HG03571 (cell line): ENCODE measurements around the gene PTPN4.

Experiments used
- ATAC-seq: cut with Tn5 transposase; IDR thresholded peaks from one replicate; pipeline ENCODE4 v1.9.1; 2021; ENCODE audit not compliant: unreplicated experiment

Gene PTPN4

DNA sequence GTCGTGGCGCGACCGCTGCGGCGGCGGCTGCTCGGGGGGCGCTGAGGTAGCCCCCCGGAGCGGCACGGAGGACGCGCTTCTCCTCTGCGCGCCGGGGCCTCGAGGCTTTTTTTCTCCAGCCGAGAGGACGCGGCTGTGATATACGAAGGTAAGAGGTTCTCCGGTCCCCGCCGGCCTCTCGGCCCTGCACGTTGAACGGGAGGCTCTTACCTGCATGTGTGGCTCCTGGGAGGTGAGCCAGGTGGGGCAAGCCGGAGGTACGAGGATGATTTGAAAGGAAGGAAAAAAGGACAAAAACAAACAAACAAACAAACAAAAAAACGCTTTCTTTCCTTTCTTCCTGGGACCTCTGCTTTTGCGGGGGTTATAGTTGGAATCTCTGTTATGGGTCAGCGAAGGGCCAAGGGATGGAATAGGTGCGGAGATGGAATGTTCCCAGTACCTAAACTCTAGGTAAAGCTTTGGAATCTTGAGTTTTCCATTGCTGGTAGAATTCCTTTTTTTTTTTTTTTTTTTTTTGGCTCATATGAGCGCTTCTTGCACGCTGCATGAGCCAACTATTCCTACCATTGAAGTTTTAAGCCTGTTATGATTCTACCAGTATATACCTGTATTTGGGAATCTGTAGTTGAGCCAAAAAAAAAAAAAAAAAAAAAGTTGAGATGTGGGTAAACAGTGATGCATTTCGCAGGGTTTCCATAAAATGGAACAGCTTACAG, 674 bp downstream of the PTPN4 start:
- ATAC-seq, result peak; percentile 9

DNA sequence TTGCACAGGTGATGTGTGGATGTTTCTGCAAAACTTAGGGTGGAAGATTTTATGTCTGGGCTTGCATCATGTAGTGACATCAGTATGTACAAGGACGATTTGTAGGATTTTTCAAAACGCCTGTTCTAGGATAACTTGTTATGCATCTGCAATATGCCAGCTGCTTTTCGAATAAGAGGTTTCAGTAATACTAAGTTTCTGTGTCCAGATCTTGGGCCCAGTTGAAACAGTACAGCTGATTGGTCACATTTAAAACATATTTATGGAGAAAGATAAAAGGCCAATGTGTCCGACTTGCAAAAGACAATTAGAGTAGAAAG, 1.2 kb downstream of the PTPN4 start:
- ATAC-seq, result no peak

DNA sequence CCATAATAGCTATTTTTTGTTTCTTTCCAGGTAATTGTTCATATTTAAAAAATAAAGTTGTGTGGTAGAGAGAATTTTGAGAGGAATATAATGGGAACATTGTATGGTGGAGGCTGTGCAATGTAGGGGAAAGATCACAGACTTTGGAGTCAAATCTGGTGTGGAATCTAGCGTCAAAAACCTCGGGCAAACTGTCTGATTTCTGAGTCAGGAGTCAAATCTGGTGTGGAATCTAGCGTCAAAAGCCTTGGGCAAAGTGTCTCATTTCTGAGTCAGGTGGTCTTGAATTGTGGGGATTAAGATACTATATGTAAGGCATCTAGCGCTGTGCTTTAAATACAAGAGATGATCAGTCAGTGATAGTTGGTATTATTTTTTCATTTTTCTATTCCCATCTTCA, 5.1 kb downstream of the PTPN4 start:
- ATAC-seq, result no peak

DNA sequence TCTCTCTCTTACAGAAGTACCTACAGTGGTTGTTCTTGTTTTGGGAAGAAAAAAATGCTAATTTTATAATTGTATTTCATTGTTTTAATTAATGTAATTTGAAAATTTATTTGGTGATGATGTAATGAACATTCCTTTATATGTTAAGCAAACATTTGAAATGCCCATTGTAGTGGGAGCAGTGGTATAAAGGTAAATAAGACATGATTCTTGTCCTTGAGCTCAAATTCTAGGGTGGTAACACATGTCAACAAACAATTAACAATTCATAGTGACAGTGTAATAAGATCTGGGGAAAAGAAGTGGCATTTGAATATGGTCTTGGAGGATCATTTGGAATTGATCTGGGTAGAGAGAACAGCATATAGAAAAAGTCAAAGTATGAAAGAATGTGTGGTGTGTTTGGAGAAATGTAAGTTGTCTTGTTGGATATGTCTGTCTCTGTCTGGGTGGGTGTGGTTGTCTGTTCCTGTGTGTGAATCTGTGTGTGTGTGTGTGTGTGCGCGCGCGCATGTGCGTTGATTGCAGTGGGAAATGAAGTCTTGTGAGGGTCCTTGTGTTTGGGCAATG, 5.8 kb downstream of the PTPN4 start:
- no peak for ATAC-seq

DNA sequence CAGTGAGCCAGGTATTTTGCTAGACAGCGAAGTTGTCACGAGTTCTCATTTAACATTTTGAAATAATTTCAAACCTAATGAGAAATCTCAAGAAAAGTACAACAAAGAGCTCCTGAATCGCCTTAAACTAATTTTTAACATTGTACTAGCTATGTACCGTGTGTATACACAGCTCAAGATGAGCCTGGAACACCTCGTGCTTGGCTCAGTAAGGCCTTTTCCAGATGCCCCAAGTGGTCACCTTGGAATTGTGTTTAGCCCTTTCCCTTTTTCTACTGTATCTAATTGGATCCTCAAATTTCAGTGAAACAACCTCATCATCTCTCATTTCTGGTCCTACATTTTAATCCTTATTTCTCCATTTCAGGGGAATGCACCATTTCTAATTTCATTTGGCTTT, 7.2 kb downstream of the PTPN4 start:
- no peak for ATAC-seq

DNA sequence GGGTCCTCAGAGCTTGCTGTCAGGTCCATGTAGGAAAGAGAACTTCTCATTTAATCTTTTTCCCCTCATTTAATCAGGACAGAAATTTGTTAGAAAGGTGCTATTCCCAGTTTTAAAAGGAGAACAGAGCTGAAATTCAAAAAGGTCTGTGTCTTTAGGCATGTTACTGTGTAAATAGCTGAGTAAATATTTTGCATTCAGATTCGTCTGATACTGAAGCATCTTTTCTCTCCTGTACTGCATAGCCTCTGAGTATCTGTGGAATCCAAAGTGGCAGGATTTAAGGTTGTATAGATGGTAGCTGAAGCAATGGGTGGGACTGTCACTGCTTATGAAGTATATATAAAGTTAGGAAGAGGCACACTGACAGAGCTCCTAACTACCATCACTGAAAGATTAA, 9.0 kb downstream of the PTPN4 start:
- no peak for ATAC-seq

DNA sequence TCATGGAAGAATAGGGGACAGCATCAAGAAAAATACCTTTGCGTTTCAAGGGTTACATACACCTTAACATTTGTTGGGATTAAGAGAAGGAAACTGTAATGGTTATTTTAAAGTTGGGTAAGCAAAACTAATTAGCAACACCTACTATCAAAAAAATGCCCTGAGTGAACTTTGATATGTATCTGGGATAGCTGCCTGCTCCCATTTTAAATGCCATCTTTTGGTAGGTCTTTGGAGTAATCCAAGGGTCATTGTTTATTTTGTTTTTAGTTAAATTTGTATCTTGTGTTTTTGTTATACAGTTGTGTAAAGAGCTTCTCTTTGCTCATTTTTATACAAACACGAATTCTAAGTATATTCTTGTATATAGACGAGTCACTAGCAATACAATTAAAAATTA, 9.9 kb downstream of the PTPN4 start:
- ATAC-seq, result no peak

DNA sequence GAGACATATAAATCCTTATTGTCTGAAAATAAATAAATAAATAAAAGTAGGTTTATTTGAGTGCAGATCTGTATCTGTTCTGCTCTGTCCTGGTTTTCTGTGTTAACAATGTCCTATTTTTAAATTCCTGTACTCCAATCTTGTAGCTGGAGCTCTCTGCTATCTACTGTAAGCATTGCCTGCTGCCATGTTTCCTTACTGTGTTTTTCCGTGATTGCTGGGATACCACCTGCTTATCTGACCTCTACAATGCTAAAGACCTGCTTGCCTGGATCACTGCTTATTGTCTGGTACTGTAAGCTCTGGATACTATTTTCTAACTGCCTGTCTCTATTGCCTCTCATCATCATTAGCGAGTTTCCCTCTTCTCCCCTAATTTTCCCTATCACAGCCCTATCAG, 11.6 kb downstream of the PTPN4 start:
- ATAC-seq, result no peak

DNA sequence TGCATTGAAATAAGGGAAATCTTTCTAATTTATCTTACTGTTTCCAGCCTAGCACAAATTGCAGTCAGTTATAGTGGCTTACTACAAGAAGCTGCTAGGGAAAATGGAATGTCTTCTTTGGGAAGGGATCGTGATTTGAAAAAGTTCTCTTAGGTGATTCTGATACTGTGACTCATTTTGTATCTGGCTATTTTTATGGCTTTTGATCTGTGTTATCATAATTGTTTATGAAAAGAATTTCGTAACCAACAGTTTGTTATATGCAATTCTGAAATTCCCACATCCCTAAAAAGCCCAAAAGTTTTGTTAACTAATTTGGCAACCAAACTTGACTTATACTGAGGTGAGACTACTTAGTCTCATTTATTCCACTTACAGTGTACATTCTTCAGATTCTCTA, 12.4 kb downstream of the PTPN4 start:
- ATAC-seq, result no peak

DNA sequence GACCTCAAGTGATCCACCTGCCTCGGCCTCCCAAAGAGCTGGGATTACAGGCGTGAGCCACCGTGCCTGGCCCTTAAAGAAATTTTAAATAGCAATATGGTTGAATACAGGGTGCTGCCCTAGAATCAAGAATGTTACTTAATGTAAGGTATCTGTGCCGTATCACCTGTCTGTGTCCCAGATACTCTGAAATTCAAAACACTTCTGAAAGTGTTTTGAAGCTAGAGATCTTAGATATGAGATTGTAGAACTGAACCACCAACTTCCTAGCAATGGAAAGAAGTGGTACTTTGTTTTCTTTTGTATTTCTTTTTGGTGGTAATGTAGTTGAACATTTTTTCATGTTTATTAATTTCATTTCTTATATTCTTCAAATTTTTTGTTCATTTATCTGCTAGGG, 13.0 kb downstream of the PTPN4 start:
- no peak for ATAC-seq

DNA sequence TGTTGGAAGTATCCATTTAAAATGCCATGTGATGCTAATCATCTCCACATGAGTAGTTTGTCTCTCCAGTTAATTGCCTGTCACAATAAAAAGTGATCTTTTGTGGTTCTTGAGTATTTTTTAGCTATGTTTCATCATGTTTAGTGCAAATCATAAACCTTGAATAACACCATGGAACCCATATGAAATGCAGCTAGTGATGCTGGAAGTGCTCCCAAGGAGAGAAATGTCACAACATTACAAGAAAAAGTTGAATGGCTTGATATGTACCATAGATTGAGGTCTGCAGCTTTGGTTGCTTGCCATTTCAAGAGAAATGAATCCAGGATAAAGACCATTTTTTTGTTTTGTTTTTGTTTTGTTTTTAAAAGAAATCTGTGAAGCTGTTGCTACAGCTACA, 14.3 kb downstream of the PTPN4 start:
- ATAC-seq, result no peak

DNA sequence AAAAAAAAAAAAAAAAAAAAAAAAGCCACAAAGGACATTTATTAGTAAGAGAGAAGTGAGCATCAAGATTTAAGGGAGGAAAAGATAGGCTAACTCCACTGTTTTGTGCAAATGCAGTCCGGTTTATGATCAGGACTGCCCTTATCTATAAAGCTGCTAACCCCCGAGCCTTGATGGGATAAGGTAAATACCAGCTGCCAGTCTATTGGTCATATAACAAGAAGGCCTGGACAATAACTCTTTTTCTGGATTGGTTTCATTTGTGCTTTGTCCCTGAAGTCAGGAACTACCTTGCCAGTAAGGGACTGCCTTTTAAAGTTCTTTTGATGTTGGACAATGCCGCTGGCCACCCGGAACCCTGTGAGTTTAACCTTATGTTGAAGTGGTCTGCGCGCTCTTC, 15.4 kb downstream of the PTPN4 start:
- no peak for ATAC-seq

DNA sequence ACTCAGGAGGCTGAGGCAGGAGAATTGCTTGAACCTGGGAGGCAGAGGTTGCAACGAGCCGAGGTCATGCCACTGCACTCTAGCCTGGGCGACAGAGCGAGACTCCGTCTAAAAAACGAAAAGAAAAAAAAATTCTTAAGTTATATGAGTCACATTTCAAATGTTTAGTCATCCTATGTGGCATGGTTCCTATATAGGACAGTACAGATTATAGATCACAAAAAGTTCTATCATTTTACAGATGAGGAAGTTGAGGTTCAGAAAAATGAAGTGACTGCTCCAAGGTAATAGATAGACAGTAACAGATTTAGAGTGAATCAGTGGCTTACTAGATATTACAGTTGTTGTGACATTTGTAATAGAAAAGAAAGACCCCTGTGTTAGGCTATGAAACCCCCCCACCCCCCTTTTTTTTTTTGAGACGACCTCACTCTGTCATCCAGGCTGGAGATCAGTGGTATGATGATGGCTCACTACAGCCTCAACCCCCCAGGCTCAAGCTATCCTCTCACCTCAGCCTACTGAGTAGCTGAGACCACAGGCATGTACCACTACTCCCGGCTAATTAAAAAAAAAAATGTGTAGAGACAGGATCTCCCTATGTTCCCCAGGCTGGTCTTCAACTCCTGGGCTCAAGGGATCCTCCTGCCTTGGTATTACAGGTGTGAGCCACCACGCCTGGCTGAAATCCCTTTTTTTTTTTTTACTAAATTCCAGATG, 22.7 kb downstream of the PTPN4 start:
- no peak for ATAC-seq

DNA sequence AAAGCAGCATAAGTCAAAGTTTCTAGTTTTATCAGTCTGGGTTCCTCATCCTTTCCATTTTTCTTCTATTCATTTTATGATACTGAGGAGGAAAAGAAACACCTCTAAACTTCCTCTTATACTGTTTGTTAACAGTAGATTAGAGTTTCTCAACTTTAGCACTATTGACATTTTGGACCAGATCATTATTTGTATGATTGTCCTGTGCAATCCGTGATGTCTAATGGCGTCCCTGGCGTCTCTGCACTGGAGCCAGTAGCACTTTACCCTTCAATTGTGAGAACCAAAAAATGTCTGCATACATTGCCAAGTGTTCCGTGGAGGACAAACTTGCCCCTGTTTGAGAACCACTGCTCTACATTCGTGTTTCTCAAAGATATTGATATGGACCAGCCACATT, 25.2 kb downstream of the PTPN4 start:
- ATAC-seq, result no peak

DNA sequence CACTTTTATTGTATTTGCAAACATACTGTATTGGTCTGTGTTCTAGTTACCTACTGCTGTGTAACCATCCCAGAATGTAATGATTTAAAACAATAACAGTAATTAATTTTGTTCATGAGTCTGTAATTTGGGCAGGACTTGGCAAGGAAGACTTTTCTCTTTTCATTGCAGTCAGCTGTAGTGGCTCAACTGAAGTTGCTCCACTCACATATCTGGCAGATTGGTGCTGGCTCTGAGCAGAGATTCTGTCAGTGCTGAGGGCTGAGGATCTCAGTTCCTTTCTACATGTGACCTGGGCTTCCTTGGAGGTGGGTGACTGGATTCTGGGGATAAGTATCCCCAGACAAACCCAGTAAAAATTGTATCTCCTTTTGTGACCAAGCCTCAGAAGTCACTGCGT, 26.6 kb downstream of the PTPN4 start:
- no peak for ATAC-seq

DNA sequence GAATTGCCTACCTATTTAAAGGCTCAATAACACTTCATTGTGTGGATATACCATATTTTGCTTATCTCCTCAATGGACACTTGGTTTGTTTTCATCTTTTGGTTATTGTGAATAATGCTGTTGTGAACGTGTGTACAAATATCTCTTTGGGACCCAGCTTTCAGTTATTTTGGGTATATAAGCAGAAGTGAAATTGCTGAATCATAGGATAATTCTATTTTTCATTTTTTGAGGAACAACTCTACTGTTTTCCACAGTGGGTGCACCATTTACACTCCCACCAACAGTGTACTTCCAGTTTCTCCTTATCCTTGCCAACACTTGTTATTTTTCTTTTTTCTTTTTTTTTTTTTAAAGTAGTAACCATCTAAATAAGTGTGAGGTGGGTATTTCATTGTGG, 29.0 kb downstream of the PTPN4 start:
- no peak for ATAC-seq

DNA sequence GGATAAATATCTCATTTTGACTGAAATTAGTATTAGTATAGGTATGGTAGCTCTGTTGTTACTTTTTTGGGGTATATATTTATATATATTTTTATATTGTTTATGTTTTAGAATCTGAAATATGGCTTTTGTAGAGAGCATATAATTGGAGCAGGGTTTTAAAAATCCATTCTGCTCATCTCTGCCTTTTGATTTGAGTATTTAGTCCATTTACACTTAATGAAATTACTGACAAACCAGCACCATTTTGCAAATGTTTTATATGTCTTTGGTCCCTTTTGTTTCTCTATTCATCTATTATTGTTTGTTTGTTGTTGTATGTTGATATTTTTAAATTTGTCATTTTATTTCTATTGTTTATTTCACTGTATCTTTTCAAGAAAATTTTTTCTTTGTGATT, 30.7 kb downstream of the PTPN4 start:
- ATAC-seq, result no peak

DNA sequence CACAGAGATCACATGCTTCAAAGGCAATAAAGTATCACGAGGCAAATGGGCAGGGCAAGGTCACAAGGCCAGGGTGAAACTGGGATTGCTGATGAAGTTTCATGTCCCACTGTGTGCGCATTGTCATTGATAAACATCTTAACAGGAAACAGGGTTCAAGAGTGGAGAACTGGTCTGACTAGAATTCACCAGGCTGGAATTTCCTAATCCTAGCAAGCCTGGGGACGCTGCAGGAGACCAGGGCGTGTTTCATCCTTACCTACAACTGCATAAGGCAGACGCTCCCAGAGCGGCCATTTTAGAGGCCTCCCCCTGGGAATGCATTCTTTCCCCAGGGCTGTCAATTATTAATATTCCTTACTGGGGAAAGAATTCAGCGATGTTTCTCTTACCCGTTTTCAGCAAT, 33.2 kb downstream of the PTPN4 start:
- no peak for ATAC-seq

DNA sequence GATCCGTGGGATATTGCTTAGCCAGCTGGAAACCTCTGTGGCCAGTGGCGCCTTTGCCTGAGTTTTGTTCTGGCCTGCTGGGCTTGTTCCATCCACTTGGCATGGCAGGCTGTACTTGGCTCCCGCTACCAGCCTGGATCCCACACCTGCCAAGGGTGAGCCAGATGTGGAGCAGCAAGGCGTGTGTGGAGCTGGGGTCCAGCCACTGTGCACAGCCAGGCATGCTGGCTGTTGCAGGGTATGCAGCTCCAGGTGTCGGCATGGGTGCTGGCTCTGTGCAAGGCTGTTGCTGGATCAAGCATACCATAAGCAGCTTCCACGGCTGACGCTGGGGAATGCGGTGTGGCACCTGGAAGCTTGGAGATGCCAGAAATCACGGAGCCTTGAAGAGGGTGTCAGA, 34.5 kb downstream of the PTPN4 start:
- ATAC-seq, result no peak

DNA sequence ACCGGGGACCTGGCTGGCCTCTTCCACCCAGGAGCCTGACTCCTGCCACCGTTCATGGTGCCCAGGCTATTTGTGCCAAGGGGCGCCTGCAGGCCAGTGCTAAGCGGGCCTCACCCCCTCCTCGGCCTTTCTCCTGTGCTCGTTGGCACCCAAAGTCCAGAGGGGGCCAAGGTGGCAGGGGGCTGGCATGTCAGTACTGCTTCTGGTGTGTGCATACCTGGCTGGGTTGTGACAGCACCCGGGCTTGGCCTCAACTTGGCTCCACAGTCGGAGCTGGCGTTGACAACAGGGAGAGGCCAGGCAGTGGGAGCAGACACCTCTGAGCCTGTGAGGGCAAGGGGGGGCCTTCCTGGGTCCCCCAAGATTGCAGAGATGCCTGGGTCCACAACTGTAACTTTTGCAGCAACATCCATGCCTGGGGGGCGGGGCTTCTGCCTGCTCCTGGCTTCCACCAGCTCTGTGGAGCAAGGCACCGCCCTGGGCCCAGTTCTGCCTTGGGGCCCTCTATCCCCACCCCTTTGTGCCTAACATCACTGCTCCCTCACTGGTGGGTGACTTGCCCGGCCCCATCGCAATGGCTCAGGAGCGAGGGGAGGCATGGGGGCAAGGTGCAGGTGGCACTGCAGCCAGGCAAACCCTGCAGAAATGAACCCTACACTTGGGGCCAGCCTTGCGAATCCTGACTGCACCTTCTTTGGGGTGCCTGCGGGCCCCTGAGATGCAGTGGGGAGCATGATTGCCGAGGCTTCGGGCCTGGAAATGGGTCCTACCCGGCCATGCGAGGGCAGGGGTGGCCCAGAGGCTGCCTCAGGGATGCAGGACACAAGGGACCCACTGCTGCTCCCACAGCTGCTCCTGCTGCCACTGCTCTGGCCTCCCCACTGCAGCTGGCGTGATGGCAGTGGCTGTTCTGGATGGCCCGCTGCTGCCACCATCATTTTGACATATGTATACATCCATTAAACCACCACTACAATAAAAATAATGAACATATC, 35.9 kb downstream of the PTPN4 start:
- no peak for ATAC-seq

DNA sequence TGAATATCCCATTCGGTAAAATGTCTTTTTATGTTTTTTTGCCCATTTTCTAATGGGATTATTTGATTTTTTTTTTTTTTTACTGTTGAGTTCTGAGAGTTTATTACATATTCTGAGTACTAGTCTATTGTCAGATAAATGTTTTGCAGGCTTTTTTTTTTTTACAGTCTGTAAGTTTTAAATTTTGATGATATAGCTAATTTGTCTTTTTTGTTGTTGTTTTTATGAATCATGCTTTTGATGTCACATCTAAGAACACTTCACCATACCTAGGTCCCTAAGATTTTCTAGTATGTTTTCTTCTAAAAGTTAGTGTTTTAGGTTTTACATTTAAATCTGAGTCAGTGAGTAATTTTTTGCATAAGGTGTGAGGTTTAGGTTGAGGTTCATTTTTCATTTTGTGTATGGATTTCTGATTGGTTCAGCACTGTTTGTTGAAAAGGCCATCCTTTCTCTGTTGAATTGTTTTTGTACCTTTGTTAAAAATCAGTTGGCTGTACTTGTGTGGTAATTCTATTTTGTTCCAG, 40.7 kb downstream of the PTPN4 start:
- ATAC-seq, result no peak
